OCI-LY7 (cell line): ENCODE results near the gene PDZD7. TPM values are rescaled to one million over a fixed set of nuclear protein-coding genes. Genes with fewer than 3 reads are reported as not detected.

Source experiments
- BruUV-seq: library from RNA; stranded (reverse); fragments of 400-500 nt; replicated peaks from 2 replicates; lab custom pipeline; 2021; lab: Mats Ljungman, UMichigan
- CTCF ChIA-PET: fragments of 300-600 bp; sonication (Branson Sonifier 250); formaldehyde crosslinking; loops from one replicate; lab custom pipeline; 2022; ENCODE audit warnings: antibody characterized with exemption; ENCODE audit not compliant: unreplicated experiment; lab: Charles Lee
- POLR2A ChIA-PET: fragments of 300-600 bp; sonication (Branson Sonifier 250); formaldehyde crosslinking; loops from one replicate; lab custom pipeline; 2022; ENCODE audit warnings: antibody characterized with exemption; lab: Charles Lee
- DNase-seq: peaks from one replicate; pipeline ENCODE4 v3.0.0-alpha.2; 2015; ENCODE audit warnings: low spot score
- H2AFZ ChIP-seq: fragments of 200-600 bp; sonication (generic), shearing (Covaris generic); 2 replicates; pipeline ENCODE4 v1.6.1; 2014; ENCODE audit warnings: mild to moderate bottlenecking, antibody characterized with exemption, low read length, moderate library complexity
- H3K27ac ChIP-seq: fragments of 200-600 bp; sonication (generic); 2 replicates; pipeline ENCODE4 v1.5.1; 2014; ENCODE audit warnings: mixed run types, low read depth, mild to moderate bottlenecking, moderate library complexity, low read length, inconsistent platforms; ENCODE audit not compliant: poor library complexity, severe bottlenecking
- H3K36me3 ChIP-seq: fragments of 200-600 bp; sonication (generic); 2 replicates; pipeline ENCODE4 v1.6.1; 2014; ENCODE audit warnings: mild to moderate bottlenecking, antibody characterized with exemption, low read length, moderate library complexity, mixed read lengths; ENCODE audit not compliant: insufficient read depth
- H3K4me1 ChIP-seq: fragments of 200-600 bp; sonication (generic); 2 replicates; pipeline ENCODE4 v1.5.1; 2014; ENCODE audit warnings: mild to moderate bottlenecking, low read length; ENCODE audit not compliant: insufficient read depth, poor library complexity, severe bottlenecking
- H3K4me2 ChIP-seq: fragments of 200-600 bp; sonication (generic); 2 replicates; pipeline ENCODE4 v1.6.1; 2014; ENCODE audit warnings: mild to moderate bottlenecking, low read length
- H3K4me3 ChIP-seq: fragments of 200-600 bp; sonication (generic); 2 replicates; pipeline ENCODE4 v1.5.1; 2014; ENCODE audit warnings: mild to moderate bottlenecking, low read depth, low read length; ENCODE audit not compliant: poor library complexity, severe bottlenecking
- H3K79me2 ChIP-seq: fragments of 200-600 bp; sonication (generic); 2 replicates; pipeline ENCODE4 v1.6.1; 2016; ENCODE audit warnings: low read depth, mild to moderate bottlenecking, low read length, moderate library complexity, mixed read lengths; ENCODE audit not compliant: insufficient read depth
- H3K9me2 ChIP-seq: fragments of 200-600 bp; sonication (generic); 2 replicates; pipeline ENCODE4 v1.6.1; 2016; ENCODE audit warnings: mild to moderate bottlenecking, low read length, mixed read lengths; ENCODE audit not compliant: insufficient read depth
- H3K9me3 ChIP-seq: fragments of 200-600 bp; sonication (generic); 2 replicates; pipeline ENCODE4 v1.6.1; 2014; ENCODE audit warnings: mild to moderate bottlenecking, mixed run types, low read length, mixed read lengths
- H4K20me1 ChIP-seq: fragments of 200-600 bp; sonication (generic); 2 replicates; pipeline ENCODE4 v1.6.1; 2014; ENCODE audit warnings: mild to moderate bottlenecking, antibody characterized with exemption, low read length, moderate library complexity, mixed read lengths; ENCODE audit not compliant: insufficient read depth
- EZH2phosphoT487 ChIP-seq: fragments of 200-600 bp; sonication (generic); IDR thresholded peaks from 2 replicates; pipeline ENCODE4 v1.6.1; 2018; ENCODE audit warnings: low read depth, borderline replicate concordance, mild to moderate bottlenecking, mixed run types, antibody characterized with exemption, low read length, moderate library complexity, mixed read lengths
- intact Hi-C: fragments of 100-400 bp; cut with micrococcal nuclease; formaldehyde crosslinking; loops from one replicate; pipeline ENCODE4 v1.10.0; 2022; ENCODE audit not compliant: unreplicated experiment
- total RNA-seq, 2 experiments: library from RNA; depleted of rRNA in 1 of 2; stranded (reverse); fragments of >200 nt in 1 of 2; shearing (Covaris generic) in 1 of 2; gene quantifications; 2 replicates each; pipeline ENCODE4 v1.2.3, GENCODE V29; 2014 to 2022
- TF ChIP-seq, protein P1 (sequence below): fragments of 200-600 bp; sonication (generic); conservative IDR thresholded peaks from 2 replicates; pipeline ENCODE4 v1.5.1; 2014; ENCODE audit warnings: mild to moderate bottlenecking, antibody characterized with exemption, low read length, moderate library complexity, mixed read lengths

PDZD7 gene
- total RNA-seq, 2 experiments from 2014 or later = 1.6 to 2.1 TPM

DNA sequence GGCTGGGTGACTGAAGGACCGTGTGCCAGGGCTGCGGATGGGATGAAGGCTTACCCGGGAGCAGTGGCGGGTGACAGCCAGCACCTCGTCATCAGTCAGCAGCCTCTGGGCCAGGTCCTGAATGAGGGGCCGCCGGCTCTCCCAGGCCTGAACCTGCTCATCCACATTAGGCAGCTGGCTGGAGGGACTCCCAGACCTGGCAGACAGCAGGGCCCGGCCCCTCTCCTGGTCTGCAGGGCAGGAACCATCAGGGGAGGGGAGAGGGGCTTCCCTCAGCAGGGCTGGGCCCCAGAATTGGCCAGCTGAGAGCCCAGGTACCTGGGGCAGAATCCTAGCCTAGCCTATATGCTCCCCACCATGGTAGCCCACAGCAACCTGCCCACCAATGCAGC is 15.4 kb downstream of the PDZD7 start:
- H4K20me1 ChIP-seq = no peaks in the 10 kb centered on the region
- H2AFZ ChIP-seq = no peak overlapping the region

DNA sequence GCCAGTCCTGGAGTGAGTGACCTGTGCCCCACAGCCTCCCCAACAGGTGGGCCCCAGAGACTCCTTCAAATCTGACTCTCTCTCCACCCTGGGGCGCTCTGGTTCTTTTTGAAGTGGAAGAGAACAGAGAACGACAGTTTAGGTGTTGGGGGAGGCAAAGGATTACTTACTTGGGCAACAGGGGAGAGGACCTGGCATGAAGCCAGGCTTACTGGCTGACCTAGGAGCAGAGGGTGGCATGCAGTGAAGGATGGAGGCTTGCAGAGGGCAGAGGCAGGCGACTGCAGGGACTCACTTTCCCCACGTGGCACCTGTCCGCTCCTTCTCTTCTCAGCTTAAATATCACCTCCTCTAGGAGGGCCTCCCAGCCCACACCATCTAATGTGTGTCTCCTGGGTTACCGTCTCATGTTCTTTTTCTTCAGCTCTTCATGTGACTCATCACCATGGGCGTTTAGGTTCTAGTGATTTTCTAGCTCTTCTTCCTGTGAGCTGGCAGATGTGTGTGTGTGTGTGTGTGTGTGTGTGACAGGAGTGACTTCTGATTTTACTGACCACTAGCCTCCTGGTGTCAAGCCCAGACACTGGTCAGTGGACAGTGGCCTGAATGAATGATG is 15.9 kb downstream of the PDZD7 start:
- Histone ChIP-seq H3K4me1 (peaks cover 11% of the 10 kb centered on the region), H3K79me2 (no peaks in the 10 kb centered on the region), H3K4me3 (no peak overlapping the region), H3K9me2 (no peaks in the 10 kb centered on the region), H3K36me3 (no peaks in the 10 kb centered on the region), H3K4me2 (no peak overlapping the region), H3K9me3 (no peaks in the 10 kb centered on the region), H2AFZ (no peak overlapping the region), H3K27ac (no peak overlapping the region), H4K20me1 (no peaks in the 10 kb centered on the region)
- TF ChIP-seq, protein P1, sequence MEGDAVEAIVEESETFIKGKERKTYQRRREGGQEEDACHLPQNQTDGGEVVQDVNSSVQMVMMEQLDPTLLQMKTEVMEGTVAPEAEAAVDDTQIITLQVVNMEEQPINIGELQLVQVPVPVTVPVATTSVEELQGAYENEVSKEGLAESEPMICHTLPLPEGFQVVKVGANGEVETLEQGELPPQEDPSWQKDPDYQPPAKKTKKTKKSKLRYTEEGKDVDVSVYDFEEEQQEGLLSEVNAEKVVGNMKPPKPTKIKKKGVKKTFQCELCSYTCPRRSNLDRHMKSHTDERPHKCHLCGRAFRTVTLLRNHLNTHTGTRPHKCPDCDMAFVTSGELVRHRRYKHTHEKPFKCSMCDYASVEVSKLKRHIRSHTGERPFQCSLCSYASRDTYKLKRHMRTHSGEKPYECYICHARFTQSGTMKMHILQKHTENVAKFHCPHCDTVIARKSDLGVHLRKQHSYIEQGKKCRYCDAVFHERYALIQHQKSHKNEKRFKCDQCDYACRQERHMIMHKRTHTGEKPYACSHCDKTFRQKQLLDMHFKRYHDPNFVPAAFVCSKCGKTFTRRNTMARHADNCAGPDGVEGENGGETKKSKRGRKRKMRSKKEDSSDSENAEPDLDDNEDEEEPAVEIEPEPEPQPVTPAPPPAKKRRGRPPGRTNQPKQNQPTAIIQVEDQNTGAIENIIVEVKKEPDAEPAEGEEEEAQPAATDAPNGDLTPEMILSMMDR = no peak
- TF ChIP-seq EZH2phosphoT487 = no peak
- POLR2A ChIA-PET = interaction anchor here (1.0 kb wide), 1 partner anchor 41 kb away, joined by 5 read pairs; no protein-coding TSS in a partner anchor
- CTCF ChIA-PET = interaction anchor here (0.6 to 1.3 kb wide), 8 partner anchors 10 to 61 kb away, joined by 3 to 6 read pairs (median 3); partner anchors contain the start of gene KAZALD1
- intact Hi-C loops = loop anchor here (1.0 to 5.0 kb wide), 3 partner anchors 17 to 1183 kb away; partner anchors contain the start of gene SEMA4G
- BruUV-seq = no TSS peak
- no peak for DNase-seq

More for the DNA sequence above, 15.4 kb downstream of the PDZD7 start:
- Histone ChIP-seq H3K4me3 (no peak overlapping the region), H3K9me3 (no peaks in the 10 kb centered on the region), H3K4me2 (no peak overlapping the region), H3K36me3 (no peaks in the 10 kb centered on the region), H3K4me1 (peaks cover 11% of the 10 kb centered on the region), H3K79me2 (no peaks in the 10 kb centered on the region), H3K27ac (no peak overlapping the region), H3K9me2 (no peaks in the 10 kb centered on the region)
- ChIA-PET CTCF (interaction anchor here (0.6 to 1.0 kb wide), 2 partner anchors 19 to 60 kb away, joined by 3 read pairs; no protein-coding TSS in a partner anchor), POLR2A (interaction anchor here (1.0 kb wide), 1 partner anchor 42 kb away, joined by 5 read pairs; no protein-coding TSS in a partner anchor)
- BruUV-seq = no TSS peak
- intact Hi-C loops = loop anchor here (2.0 kb wide), 1 partner anchor 47 kb away; the partner anchor contains the start of gene SEMA4G
- no peak for TF ChIP-seq EZH2phosphoT487
- TF ChIP-seq, protein P1 = no peak
- no peak for DNase-seq
